GM19035 (cell line): ENCODE measurements around the gene LRRC8C.

Experiments used
- ATAC-seq: cut with Tn5 transposase; IDR thresholded peaks from one replicate; pipeline ENCODE4 v1.9.1; 2021; ENCODE audit not compliant: unreplicated experiment

Gene LRRC8C

DNA sequence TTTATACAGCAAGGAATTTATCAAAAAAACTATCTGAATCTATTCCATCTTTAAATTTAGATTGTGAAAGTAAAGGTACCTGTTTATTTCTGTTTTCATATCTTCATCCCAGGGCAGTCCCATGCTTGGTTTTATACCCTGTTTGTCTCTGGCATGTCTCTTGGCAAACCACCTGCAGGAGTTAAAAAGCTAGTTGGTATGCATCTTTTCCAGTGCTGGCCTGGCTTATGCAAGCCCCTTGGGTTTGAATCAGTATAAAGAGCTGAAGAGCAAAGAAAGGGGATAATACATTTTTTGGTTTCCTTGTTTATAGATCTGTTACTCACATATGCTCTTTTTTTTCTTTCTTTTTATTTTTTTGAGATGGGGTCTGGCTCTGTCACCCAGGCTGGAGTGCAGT lies 37.8 kb downstream of the LRRC8C start:
- ATAC-seq: no peak

GRCh38 chr1:89671775-89672488 lies 39.0 kb downstream of the LRRC8C start:
- ATAC-seq: no peak

- ATAC-seq: no peak
Observed at GRCh38 chr1:89672489-89673183, 39.7 kb downstream of the LRRC8C start.

DNA sequence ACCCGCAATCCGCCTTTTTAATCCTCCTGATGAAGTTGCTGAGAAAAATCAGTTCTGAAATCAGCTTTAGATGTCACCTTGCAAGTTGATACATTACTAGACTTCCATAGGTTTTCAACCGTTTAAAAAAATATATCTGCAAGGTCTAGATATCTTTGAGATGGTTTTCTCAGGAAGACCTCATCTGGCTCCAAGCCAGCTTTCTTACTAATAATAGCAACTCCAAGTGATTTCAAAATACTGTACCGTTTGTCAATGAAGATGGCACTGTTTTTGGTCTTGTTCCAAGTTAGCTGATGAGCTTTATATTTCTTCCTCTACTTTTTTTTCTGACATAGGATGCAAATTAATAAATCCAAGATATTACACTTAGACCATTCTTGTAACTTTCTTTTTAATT lies 40.3 kb downstream of the LRRC8C start:
- ATAC-seq: no peak

DNA sequence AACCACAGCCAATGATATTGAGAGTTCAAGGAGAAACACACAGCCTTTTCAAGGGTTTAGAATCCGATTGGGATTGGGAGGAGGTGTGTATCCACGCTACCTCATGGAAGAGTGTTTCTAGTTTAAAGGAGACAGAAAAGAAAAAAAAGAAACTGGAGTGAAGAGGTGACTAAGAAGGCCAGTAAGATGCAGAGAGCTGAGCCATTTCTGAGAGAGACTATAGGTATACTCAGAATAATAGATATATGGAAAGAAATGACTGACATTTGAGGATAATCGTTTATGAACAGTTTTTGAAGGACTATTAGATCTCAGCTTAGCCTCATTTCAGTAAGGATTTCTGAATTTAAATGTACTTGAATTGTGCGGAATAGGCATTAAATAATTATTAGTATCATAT lies 42.8 kb downstream of the LRRC8C start:
- no peak for ATAC-seq

DNA sequence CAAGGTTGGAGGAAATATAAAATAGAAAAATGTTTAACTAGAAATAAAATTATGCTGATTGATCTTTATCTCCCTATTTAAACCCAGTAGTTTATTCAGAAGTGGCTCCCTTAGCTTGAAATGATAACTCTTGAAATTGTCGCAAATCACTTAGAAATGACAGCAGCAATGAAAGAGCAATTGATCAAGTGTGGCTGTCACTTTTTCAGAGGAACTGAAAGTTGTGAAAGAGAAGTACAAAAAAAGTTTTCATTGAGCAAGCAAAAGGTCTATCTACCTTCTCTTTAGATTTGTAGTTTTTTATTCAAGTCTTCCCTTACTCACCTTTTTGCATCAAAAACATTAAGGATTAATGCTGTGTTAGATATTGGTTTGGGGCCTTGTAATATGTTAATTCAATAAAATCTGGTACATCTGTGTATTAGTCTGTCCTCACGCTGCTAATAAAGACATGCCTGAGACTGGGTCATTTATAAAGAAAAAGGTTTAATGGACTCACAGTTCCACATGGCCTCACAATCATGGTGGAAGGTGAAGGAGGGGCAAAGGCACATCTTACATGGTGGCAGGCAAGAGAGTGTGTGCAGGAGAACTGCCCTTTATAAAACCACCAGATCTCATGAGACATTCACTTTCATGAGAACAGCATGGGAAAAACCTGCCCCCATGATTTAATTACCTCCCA lies 48.3 kb downstream of the LRRC8C start:
- no peak for ATAC-seq

DNA sequence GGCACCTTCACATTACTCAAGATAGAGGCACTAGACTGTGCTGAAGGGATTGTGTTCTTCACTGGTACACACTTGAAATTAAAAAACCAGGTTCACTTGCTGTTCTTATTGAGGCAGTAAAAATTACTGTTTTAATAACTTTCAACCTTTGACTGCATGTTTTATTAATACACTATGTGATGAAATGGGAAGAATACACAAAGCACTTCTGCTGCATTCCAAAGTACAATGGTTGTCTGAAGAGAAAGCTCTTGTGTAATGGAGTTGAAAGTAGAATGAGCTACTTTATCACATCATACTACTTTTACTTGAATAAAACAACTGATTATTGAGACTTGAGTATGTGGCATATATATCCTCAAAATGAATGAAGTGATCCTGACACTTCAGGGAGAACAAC lies 49.7 kb downstream of the LRRC8C start:
- ATAC-seq: no peak

GRCh38 chr1:89685461-89685860 lies 52.5 kb downstream of the LRRC8C start:
- ATAC-seq: no peak

DNA sequence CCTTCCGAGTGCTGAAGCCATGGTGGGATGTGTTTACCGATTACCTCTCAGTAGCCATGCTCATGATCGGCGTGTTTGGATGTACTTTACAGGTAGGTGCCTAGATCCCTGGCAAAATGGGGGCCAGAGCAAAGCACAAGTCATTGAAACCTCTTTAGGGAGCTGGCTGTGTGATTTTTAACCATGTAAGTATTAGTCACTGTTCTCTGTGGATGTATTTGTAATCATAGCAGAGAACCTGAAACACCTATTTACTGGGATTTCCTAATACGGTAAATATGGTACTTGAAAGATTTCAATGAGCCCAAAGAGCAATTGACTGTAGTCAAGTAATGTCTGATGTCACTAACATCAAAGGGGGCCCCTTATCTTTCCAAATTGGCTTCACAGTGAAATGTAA lies 53.6 kb downstream of the LRRC8C start:
- no peak for ATAC-seq

DNA sequence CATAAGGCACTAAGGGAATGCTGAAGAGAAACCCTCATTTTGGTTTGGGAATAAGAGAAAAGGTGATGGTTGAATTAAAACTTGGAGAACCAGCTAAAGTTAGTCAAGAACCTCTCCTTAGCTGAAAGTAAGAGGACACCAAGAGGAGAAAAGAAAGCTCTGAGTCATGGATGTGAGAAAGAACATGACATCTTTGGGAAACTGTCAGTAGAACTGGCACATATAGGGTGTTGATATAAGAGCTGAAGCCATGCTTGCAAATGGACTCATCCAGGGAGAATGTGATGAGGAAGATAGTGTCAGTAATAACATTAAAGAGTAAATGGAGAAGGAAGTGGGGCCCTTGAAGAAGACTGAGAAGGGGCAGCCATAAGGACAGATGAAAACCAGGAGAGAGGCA lies 54.3 kb downstream of the LRRC8C start:
- no peak for ATAC-seq

DNA sequence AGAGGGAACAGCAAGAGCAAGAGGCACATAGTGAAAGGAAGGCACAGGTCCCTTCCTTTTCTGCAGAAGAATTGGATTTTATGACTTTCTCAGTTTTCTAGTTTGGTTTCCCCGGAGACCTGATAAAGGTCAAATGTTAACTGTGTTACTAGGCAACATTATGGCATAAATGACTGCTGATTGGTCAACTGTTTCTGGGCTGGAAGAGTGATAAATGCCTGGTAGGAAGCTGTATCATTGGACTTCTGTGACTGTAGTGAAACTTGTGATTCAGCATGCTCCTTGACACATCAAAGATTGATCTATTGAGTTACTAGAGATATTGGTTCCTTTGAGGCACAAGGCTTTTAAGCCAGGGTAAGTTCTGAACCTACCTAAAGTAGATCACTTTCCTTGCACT lies 55.7 kb downstream of the LRRC8C start:
- ATAC-seq: no peak

DNA sequence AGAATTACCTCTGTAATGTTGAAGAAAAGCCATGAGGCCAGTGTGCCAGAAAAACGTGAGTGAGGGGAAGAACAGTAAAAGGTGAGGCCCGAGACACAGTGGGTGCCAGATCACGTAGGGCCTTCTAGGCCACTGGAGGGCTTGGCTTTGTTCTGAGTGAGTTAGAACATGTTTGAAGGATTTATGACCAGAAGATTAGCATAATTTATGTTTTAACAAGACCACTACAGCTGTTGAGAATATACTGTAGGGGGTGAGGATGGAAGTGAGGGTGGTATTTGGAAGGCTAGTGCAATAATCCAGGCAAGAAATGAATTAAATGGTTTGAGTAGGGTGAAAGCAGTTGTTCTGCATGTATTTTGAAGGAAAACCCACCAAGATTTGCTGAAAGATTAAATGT lies 56.3 kb downstream of the LRRC8C start:
- no peak for ATAC-seq

DNA sequence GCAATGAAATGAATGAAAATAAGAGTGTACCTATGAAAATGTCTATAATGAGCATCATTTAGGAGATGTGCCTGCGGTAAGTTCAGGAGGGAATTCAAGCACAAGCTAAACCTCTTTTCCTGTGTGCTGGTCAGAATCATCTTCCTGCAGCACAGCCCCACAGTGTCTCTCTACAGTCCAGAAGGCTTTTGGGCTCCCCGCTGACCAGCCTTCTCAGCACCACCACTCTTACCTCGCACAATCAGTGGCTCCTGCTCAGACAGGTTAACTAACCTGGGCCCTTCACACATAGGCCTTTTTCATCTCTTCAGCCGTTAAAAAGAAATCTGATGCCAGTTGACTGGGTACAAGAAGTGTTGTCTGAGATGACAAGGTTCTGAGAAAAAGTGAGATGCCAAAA lies 57.7 kb downstream of the LRRC8C start:
- no peak for ATAC-seq

GRCh38 chr1:89692601-89693521 lies 59.9 kb downstream of the LRRC8C start:
- peak; percentile 60 for ATAC-seq

DNA sequence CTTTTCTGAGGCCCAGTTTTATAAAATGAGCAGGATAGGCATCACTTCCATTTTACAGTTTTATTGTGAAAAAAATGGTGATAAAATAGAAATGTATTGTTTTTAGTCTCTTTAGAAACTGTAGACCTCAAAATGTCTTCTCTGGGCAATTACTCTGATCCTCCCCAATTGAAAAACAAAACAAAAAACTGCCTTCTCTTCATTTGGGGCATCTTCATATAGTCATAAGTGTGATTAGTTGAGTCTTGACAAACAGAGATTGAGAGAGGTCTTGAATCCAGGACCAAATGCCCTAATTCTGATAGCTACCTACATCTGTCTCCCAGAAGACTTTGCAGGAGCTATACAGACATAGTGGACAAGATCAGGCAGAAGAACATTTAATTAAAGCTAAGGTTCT lies 62.9 kb downstream of the LRRC8C start:
- ATAC-seq: no peak

DNA sequence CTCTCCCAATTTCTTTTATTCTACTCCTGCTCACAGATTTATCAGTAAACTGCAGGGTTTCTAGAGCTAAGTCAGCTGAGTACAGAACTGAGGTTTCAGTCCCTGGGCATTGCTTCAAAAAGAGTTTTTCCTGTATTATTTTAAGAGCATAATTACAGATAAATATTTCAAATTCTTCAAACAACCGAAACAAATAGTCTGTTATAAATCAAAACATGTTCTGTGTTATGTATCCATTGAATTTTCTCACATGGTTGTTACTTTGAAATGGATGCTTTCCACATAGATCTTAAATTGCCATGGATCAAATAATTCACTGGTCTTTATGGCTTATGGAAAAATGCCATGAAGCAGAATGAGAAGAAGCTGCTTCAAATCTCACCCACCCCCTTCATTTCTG lies 64.5 kb downstream of the LRRC8C start:
- ATAC-seq: no peak

- ATAC-seq: no peak
Observed at GRCh38 chr1:89698020-89698560, 65.2 kb downstream of the LRRC8C start.

DNA sequence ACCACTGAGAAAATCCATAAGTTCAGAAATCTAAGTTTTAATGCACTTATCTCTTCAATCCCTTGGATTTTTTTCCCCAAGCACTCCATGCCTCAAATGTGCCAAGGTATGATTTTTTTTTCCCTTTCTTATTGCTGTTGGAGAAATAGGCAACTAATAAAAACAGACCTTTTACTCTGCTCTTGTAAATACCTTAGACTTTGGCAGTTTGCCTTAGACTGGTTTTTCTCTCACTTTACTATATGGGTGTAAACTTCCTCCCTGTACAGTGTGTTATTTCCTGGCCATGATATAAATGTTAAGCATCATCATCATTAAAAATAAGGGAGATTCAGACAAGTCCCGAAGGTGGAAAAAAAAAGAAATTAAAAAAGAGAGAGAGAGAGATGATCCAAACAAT lies 65.7 kb downstream of the LRRC8C start:
- ATAC-seq: no peak

DNA sequence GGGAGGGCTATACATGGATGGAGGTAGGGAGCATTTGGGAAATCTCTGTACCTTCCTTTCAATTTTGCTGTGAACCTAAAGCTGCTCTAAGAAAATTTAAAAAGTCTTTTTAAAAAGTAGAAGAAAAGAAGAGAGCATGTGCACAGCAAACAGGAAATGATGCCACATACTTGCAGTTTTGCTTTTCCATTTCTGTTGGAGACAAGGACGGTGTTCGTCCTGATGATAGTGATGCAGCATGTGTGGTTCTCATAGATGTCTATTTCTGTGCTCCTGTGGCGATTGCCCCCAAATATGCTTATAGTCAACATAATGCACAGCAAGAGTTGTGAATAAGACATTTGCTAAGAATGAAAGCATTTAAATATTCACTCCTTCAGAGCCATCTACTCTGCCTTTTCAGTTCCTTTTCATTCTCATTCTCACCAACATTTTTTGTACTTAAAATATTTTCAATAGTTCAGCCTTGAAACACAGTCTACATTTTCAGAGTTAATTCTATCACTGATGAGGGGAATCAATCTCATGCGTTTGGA lies 66.6 kb downstream of the LRRC8C start:
- ATAC-seq: no peak

DNA sequence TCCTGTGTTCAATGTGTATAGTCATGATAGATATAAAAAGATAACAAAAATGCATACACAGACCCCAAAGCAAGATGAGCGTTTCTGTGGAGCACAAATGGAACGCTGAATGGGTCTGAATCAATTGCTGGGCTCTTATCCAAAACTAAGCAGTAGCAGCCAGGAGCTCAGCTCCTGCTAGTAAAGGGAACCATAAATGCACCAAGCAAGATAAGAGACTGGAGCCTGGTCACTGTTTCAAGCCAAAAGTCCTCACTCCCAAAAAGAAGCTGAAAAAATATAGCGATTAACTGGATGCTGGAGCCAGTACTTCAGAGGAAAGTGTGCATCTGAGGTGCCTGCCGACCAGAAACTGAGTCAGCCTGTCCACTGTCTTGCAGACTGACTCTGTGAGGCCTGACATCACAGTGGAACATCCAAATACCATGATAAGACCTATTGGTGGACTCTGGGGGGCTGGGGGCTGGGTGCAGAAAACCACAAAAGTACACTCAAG lies 68.9 kb downstream of the LRRC8C start:
- ATAC-seq: no peak
